Stimulated activated CD4-positive, alpha-beta T cell treated with anti-CD3 and anti-CD28 coated beads, Interleukin-2, amount 100 ng/mL, for 24 hours (primary cell): ENCODE results near the gene ABCF3.

Source experiments
- DNase-seq, 2 donors: peaks; one replicate each; pipeline ENCODE4 v3.0.0-alpha.2; 2020

The ABCF3 gene

GRCh38 chr3:184234671-184235380 lies 48.8 kb downstream of the ABCF3 start:
- DNase-seq: no peak

DNA sequence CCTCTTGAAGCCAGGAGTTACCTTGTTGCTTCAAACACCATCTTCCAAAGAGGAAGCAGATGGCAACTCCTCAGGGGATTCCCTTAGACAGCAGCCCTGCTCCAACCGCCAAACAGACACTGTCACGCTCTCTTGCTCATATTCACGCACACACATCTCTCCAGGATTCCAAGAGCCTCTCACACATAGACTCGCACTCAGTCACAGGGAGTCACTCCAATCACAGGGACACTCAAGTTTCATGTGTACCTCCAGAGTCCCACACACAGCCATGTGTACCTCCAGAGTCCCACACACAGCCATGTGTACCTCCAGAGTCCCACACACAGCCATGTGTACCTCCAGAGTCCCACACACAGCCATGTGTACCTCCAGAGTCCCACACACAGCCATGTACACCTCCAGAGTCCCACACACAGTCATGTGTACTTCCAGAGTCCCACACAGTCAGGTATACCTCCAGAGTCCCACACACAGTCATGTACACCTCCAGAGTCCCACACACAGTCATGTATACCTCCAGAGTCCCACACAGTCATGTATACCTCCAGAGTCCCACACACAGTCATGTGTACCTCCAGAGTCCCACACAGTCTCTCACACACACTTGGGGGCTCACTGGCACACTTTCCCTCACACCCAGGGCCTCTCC lies 49.5 kb downstream of the ABCF3 start:
- no peak for DNase-seq

DNA sequence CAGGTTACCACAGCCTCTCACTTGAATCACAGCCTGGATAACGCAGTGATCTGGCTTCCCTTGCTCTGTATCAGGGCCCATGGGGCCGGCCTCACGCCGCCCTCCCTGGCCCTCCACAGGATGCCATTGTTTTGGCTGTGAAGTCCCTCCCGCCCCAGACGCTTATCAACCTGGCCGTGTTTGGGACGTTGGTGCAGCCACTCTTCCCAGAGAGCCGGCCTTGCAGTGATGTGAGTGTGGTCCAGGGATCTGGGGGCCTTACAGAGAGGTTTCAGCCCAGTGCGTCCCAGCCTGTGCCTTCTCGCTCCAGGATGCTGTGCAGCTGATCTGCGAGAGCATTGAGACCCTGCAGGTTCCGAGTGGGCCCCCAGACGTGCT lies 50.0 kb downstream of the ABCF3 start:
- DNase-seq: no peak

- DNase-seq: no peak
Measured at GRCh38 chr3:184236636-184237035, 50.6 kb downstream of the ABCF3 start.

DNA sequence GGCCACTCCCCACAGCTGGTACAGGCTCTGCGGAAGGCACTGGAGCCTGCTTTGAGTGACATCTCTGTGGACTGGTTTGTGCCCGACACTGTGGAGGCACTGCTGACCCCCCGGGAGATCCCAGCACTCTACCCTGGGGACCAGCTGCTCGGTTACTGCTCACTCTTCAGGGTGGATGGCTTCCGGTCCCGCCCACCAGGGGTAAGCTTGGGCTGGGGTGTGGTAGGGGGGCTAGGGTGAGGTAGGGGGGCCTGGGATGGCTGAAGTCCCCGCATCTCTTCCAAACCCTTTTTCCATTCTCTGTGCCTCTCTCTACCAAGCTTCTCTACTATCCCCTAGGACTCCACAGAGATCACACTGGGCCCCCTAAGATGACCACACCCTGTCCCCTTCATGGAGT lies 51.2 kb downstream of the ABCF3 start:
- no peak for DNase-seq

DNA sequence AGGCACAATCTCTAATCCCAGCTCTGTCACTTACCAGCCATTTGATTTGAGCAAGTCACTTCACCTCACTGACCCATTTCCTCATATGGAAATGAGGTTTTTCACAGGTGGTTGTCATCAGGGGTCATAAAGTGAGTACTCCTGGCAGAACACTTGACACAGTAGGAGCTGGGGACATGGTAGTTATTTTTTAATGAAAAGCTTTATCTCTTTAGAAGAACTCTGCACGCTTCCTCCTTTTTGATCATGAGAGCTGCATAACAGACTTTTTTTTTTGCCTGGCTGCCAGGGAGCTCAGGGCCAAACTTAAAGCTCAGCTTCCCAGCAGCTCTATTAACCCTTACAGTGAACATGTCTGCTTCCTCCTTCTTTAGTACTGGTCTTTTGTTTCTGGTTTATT lies 51.8 kb downstream of the ABCF3 start:
- DNase-seq: no peak

- DNase-seq: no peak
Measured at GRCh38 chr3:184238246-184238818, 52.3 kb downstream of the ABCF3 start.

- no peak for DNase-seq
Measured at GRCh38 chr3:184239221-184239620, 53.2 kb downstream of the ABCF3 start.

DNA sequence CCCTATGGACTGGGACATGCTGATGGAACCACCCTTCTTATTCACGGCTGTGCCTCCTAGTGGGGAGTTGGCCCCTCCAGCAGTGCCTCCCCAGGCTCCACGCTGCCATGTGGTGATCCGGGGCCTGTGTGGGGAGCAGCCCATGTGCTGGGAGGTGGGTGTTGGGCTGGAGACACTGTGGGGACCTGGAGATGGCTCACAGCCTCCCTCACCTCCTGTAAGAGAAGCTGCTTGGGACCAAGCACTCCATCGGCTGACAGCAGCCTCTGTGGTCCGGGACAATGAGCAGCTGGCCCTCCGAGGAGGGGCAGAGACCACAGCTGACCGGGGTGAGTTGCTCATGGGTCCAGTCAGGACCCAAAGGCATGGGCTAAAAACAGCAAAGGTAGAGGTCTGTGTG lies 53.7 kb downstream of the ABCF3 start:
- no peak for DNase-seq

- DNase-seq: no peak
Measured at GRCh38 chr3:184240384-184241140, 54.6 kb downstream of the ABCF3 start.

DNA sequence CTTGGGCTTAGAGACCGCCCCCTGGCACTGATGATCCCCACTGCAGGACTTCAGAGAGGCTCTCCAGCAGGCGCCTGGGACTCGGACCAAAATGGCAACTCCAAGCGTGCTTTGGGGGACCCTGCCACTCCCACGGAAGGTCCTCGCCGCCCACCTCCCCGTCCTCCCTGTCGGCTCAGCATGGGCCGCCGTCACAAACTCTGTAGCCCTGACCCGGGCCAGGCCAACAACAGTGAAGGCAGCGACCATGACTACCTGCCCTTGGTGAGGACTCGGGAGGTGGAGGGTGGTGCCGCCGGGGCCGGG lies 55.1 kb downstream of the ABCF3 start:
- no peak for DNase-seq

DNA sequence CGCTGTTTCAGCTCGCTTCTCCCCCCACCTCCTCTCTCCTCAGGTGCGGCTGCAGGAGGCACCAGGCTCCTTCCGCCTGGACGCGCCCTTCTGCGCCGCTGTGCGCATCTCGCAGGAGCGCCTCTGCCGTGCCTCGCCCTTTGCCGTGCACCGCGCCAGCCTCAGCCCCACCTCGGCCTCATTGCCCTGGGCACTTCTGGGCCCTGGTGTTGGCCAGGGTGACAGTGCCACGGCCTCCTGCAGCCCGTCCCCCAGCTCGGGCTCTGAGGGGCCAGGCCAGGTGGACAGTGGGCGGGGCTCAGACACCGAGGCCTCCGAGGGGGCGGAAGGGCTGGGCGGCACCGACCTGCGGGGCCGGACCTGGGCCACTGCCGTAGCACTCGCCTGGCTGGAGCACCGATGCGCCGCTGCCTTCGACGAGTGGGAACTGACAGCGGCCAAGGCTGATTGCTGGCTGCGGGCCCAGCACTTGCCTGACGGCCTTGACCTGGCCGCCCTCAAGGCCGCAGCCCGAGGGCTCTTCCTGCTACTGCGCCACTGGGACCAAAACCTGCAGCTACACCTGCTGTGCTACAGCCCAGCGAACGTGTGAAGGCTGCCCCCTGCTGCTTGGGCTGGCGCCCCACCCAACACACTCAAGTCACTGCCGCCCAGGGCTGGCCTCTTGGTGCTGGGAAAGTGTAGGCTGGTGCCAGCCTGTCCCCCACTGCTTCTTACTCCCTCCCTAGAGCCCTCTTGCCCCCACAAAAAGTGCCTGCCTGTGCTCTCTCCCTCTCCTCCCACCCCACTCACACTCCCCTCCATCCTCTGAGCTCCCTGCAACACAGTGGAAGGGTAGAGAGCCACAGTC lies 55.7 kb downstream of the ABCF3 start:
- DNase-seq: no peak

DNA sequence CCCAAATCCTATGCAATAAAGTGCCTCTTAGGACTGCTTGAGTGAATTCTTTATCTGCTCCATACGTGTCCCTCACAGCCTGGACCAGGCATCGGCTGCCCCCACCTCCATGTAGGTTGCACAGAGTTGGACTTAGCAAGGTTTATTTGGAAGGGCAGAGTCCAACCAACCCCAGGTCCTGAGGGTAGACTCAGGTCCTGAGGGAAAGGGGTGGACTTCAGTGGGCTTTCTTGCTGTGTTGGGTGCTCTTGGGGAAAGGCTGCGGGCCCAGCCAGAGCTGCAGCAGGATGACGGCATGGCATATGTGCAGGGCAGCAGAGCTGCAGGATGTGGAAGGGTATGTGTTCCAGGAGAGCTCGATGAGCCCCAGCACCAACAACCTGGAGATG lies 56.3 kb downstream of the ABCF3 start:
- no peak for DNase-seq
